ENCODE results near the gene TSC22D3.
A peak's percentile ranks its signal among the peaks of the same experiment; 100 is the strongest.

The TSC22D3 gene

DNA sequence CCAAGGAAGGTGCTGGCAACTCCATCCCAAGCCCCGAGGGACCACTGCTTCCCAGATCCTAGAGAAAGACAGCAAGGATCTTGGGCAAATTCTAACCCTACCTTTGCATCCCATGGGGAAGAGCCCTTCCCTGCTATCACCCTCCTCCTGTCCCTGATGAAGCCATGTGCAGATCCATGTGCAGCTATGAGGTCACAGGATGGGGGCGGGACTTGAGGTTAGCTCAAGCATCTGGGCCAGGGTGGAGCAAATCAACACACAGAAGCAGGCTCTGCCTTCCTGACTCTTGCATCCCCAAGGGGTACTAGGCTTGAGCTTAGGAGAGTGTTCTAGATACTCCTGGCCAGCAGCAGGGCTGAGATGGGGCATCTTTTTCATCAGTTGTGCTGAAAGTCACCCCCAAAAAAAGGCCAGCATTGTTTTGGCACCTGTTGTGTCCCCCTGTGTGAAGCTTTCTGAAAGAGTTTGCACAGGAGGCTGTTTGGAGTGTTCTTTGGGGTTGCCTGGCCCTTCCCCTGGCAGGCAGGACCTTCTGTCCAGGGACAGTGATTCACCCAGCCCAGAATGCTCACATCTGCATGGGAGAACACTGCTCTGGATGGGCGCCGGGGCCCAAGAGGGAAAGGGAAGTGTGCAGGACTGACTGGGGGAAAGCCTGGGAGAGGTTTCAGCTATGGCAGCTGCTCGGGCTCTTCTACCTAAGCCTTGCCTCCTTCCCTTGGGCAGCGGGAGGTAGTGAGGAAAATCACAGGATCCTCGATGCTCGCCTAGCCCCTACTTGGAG is 96.4 kb downstream of the TSC22D3 start:
- H3K36me3 ChIP-seq (ENCODE audit: insufficient read depth, low read length): no peaks in the 10 kb centered on the region
- no peak overlapping the region for H2AFZ ChIP-seq (ENCODE audit: low read length, unreplicated experiment)
- H3K27ac ChIP-seq (ENCODE audit: low read depth, low read length): peak overlapping the region; percentile 100
- H3K79me2 ChIP-seq (ENCODE audit: control insufficient read depth, insufficient read depth, low read length, unreplicated experiment): no peaks in the 10 kb centered on the region
- peaks cover 52% of the 10 kb centered on the region for H3K4me1 ChIP-seq (ENCODE audit: control insufficient read depth, insufficient read depth, low read length, unreplicated experiment)
- no peak overlapping the region for H3K4me3 ChIP-seq (ENCODE audit: low read depth, low read length)
- no peaks in the 10 kb centered on the region for H3K27me3 ChIP-seq (ENCODE audit: insufficient read depth, low read length)

DNA sequence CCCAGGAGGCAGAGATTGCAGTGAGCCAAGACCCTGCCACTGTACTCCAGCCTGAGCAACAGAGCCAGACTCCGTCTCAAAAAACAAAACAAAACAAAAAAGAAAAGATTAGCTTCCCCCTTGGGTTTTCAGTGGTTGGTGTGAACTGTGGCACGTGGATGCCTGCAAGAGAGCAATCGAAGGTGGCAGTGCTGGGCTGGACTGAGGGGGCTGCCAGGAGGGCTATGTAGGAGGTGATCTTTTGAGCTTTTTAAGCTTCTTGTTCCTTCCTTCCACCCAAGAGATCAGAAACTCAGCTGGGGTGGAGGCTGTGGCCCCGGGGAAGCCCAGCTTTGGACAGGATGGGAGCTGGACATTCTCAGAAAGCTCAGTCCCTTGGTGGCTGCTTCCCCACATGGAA is 97.7 kb downstream of the TSC22D3 start:
- H3K4me1 ChIP-seq (ENCODE audit: control insufficient read depth, insufficient read depth, low read length, unreplicated experiment): peaks cover 50% of the 10 kb centered on the region
- H3K4me3 ChIP-seq (ENCODE audit: low read depth, low read length): no peak overlapping the region
- no peaks in the 10 kb centered on the region for H3K79me2 ChIP-seq (ENCODE audit: control insufficient read depth, insufficient read depth, low read length, unreplicated experiment)
- H3K27me3 ChIP-seq (ENCODE audit: insufficient read depth, low read length): no peaks in the 10 kb centered on the region
- H3K36me3 ChIP-seq (ENCODE audit: insufficient read depth, low read length): no peaks in the 10 kb centered on the region
- peak overlapping the region; percentile 100 for H3K27ac ChIP-seq (ENCODE audit: low read depth, low read length)
- no peak overlapping the region for H2AFZ ChIP-seq (ENCODE audit: low read length, unreplicated experiment)

DNA sequence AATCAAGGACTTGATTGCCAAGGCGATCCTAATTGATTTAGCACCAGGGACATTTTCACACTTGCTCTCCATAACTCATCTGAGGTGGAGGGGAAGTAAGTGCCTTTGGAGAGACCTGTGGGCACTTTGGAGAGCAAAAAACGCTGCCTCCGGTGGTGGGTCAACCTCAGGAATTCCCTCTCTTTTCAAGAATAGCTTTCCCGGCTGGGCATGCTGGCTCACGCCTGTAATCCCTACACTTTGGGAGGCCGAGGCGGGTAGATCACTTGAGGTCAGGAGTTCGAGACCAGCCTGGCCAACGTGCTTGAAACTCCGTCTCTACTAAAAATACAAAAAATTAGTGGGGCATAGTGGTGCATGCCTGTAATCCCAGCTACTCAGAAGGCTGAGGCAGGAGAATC is 98.1 kb downstream of the TSC22D3 start:
- Histone ChIP-seq H3K27me3 (ENCODE audit: insufficient read depth, low read length) (no peaks in the 10 kb centered on the region), H3K4me1 (ENCODE audit: control insufficient read depth, insufficient read depth, low read length, unreplicated experiment) (peaks cover 49% of the 10 kb centered on the region), H3K36me3 (ENCODE audit: insufficient read depth, low read length) (no peaks in the 10 kb centered on the region), H3K79me2 (ENCODE audit: control insufficient read depth, insufficient read depth, low read length, unreplicated experiment) (no peaks in the 10 kb centered on the region), H2AFZ (ENCODE audit: low read length, unreplicated experiment) (no peak overlapping the region), H3K27ac (ENCODE audit: low read depth, low read length) (peak overlapping the region; percentile 100), H3K4me3 (ENCODE audit: low read depth, low read length) (no peak overlapping the region)

DNA sequence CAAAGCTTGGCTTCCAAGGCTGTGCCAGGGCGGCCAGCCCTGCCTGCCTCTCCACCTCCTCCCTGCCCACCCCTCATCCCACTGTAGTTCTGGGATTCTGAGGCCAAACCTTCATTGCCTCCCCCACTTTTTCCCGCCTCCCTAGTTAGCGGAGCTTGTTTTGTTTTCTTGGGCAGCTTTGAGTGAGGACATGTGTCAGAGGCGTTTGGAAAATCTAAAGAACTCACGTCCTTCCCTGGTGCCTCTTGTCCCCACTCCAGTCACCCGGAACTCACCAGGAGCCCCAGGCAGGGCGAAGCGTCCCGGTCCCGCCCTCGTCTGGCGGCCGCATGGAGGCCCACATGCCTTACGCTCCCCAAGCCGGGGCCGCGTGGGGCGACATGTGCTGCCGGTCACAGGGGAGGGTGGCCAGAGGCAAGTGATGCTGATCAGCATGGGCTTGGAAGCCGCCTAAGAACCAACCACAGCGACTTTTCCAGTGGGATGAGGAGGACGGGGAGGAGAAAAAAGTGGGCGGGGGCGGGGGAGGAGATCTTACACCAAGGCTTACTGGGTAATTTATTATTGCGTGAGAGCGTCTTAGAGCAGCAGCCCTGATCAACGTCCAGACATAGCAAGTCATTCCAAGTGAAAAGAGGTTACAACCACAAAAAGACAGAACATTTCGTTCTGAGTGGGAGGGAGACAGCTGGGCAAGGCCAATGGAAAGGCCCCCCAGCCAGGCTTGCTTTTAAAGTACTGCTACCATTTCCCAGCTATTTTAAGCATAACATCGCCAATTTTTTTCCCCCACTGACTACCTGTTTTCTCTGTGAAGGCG is 98.8 kb downstream of the TSC22D3 start:
- no peaks in the 10 kb centered on the region for H3K27me3 ChIP-seq (ENCODE audit: insufficient read depth, low read length)
- H3K79me2 ChIP-seq (ENCODE audit: control insufficient read depth, insufficient read depth, low read length, unreplicated experiment): no peaks in the 10 kb centered on the region
- H3K4me3 ChIP-seq (ENCODE audit: low read depth, low read length): peak overlapping the region; percentile 93
- H2AFZ ChIP-seq (ENCODE audit: low read length, unreplicated experiment): no peak overlapping the region
- H3K4me1 ChIP-seq (ENCODE audit: control insufficient read depth, insufficient read depth, low read length, unreplicated experiment): peaks cover 49% of the 10 kb centered on the region
- no peaks in the 10 kb centered on the region for H3K36me3 ChIP-seq (ENCODE audit: insufficient read depth, low read length)
- peak overlapping the region; percentile 100 for H3K27ac ChIP-seq (ENCODE audit: low read depth, low read length)

DNA sequence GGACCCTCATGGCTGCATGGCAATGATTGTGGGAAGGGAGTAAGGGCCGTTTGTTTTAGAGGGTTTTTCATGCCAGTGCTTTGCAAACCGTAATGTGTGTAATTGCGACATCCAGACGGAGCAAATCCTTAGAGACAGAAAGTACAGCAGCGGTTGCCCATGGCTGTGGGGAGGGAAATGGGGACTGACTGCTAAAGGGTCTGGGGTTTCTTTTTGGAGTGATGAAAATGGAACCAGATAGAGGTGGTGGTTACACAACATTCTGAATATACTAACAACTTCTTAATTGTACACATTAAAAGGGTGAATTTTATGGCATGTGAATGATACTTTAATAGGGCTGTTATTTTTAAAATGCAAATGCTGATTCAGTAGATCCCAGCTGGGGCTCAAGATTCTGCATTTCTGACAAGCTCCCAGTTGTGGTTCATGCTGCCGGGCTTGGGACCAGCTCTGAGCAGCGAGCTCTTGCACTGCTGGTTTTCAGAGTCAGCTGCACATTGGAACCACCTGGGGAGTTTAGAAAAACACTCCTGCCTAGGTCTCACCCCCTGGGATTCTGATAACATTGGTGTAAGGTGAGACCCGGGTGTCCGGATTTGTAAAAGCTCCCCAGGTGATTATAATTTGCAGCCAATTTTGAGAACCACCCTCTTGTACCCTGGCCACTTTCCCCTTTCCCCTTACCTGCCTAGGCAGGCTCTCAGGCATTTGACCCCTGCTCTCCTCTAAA is 99.6 kb downstream of the TSC22D3 start:
- Histone ChIP-seq H2AFZ (ENCODE audit: low read length, unreplicated experiment) (no peak overlapping the region), H3K27me3 (ENCODE audit: insufficient read depth, low read length) (no peaks in the 10 kb centered on the region), H3K36me3 (ENCODE audit: insufficient read depth, low read length) (no peaks in the 10 kb centered on the region), H3K79me2 (ENCODE audit: control insufficient read depth, insufficient read depth, low read length, unreplicated experiment) (no peaks in the 10 kb centered on the region), H3K4me1 (ENCODE audit: control insufficient read depth, insufficient read depth, low read length, unreplicated experiment) (peaks cover 49% of the 10 kb centered on the region), H3K4me3 (ENCODE audit: low read depth, low read length) (peak overlapping the region; percentile 93), H3K27ac (ENCODE audit: low read depth, low read length) (peak overlapping the region; percentile 100)

DNA sequence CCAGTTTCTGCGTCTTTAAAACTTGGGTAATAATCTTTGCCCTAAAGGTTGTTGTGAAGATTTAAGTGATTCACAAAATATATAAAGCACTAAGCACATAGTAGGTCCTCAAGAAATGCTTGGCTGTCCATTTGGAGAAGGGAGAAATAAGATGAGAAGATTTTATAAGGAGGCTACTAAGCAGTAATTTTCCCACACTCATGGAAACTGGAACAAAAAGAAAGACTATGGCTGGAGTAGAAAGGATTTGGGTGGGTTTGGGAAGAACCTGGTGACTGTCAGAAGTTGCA is 100.3 kb downstream of the TSC22D3 start:
- Histone ChIP-seq H3K4me3 (ENCODE audit: low read depth, low read length) (peak overlapping the region; percentile 93), H3K79me2 (ENCODE audit: control insufficient read depth, insufficient read depth, low read length, unreplicated experiment) (no peaks in the 10 kb centered on the region), H3K27me3 (ENCODE audit: insufficient read depth, low read length) (no peaks in the 10 kb centered on the region), H3K27ac (ENCODE audit: low read depth, low read length) (peak overlapping the region; percentile 100), H3K4me1 (ENCODE audit: control insufficient read depth, insufficient read depth, low read length, unreplicated experiment) (peaks cover 49% of the 10 kb centered on the region), H3K36me3 (ENCODE audit: insufficient read depth, low read length) (no peaks in the 10 kb centered on the region), H2AFZ (ENCODE audit: low read length, unreplicated experiment) (no peak overlapping the region)

DNA sequence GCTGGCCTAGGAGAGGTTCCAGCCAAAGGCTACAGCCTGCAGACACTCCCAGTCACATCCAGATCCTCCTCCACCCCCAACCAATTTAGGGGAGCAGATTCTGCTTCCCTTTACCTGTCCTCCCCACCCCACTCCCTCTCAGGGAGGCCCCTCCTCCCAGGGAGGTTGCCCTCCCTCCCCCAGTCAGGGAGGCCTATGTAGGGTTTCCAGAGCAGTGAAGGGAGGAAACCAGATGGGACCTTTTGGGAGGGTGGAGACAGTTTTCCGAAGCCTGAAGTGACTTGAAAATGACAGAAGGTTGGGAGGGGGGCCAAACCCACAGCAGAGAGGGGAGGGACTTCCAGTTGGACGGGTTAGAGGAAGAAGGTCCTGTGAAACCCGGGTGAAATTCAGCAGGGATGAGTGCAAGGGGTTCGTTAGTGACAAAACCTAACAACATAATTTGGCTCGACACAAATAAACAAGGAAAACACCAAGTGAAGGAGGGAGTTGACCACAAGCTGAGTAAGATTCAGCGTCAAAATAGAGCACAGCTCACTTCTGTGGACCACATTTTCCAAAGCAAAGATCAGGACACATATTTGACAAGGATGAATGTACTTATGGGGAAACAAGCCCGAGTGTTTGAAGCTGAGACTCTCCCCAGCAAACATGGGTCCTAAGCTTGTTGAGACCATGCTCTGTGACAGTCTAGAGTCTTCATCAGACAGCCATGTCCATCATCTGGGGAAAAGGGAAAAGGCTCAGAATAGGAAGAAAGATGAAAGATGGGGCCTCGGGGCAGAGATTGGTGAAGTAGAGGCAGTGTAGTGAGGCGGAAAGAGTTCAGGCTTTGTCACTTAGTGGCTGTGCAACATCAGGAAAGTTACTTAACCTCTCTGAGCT is 100.9 kb downstream of the TSC22D3 start:
- peak overlapping the region; percentile 93 for H3K4me3 ChIP-seq (ENCODE audit: low read depth, low read length)

DNA sequence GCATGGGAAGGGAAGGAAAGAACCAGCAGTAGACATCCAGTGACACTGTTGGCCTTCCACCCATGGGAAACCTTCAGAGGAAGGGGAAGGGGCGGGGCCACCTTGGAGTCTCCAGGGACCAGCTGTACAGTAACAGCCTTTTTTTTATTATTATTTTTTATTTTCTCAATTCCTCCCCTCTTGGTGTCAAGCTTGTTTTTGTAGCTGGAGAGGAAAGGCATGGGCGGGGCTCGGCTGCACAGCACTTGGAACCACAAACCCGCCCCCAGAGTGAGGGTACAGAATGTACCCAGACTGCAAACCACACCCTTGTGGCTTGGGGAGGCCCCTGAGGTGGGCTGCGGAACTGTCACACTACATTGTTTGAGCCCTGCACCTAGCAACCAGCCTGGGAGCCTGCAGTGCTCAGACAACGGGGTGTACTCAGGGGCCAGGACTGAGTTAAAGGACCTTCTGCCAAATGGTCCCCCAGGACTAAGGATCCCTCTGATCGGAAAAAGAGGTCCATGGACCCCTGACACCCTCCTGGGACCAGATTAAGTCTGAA is 101.6 kb downstream of the TSC22D3 start:
- H3K79me2 ChIP-seq (ENCODE audit: control insufficient read depth, insufficient read depth, low read length, unreplicated experiment): no peaks in the 10 kb centered on the region
- H3K4me1 ChIP-seq (ENCODE audit: control insufficient read depth, insufficient read depth, low read length, unreplicated experiment): peaks cover 39% of the 10 kb centered on the region
- H3K36me3 ChIP-seq (ENCODE audit: insufficient read depth, low read length): no peaks in the 10 kb centered on the region
- peak overlapping the region; percentile 100 for H3K27ac ChIP-seq (ENCODE audit: low read depth, low read length)
- peak overlapping the region; percentile 93 for H3K4me3 ChIP-seq (ENCODE audit: low read depth, low read length)
- no peak overlapping the region for H2AFZ ChIP-seq (ENCODE audit: low read length, unreplicated experiment)
- H3K27me3 ChIP-seq (ENCODE audit: insufficient read depth, low read length): no peaks in the 10 kb centered on the region

More for the DNA sequence above, 100.9 kb downstream of the TSC22D3 start:
- H3K27me3 ChIP-seq (ENCODE audit: insufficient read depth, low read length): no peaks in the 10 kb centered on the region
- no peaks in the 10 kb centered on the region for H3K36me3 ChIP-seq (ENCODE audit: insufficient read depth, low read length)
- H3K27ac ChIP-seq (ENCODE audit: low read depth, low read length): peak overlapping the region; percentile 100
- no peaks in the 10 kb centered on the region for H3K79me2 ChIP-seq (ENCODE audit: control insufficient read depth, insufficient read depth, low read length, unreplicated experiment)
- no peak overlapping the region for H2AFZ ChIP-seq (ENCODE audit: low read length, unreplicated experiment)
- peaks cover 46% of the 10 kb centered on the region for H3K4me1 ChIP-seq (ENCODE audit: control insufficient read depth, insufficient read depth, low read length, unreplicated experiment)

DNA sequence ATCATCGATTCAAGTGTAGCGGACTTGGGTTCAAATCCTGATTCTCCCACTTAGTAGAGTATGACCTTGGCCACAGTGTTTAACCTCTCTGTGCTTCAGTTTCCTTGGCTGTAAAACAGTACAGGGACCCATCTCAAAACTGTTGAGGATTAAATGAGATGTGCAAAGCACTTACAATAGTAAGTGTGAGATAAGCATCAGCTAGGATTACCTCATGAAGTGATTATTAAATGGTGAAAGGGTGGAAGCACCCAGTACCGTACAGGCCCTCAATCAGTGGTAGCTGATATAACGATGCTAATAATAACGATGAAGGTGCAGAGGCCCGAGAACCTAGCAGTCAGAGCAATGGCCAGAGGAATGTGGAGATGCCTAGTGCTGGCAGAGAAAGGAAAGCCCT is 102.2 kb downstream of the TSC22D3 start:
- Histone ChIP-seq H3K27ac (ENCODE audit: low read depth, low read length) (peak overlapping the region; percentile 100), H3K36me3 (ENCODE audit: insufficient read depth, low read length) (no peaks in the 10 kb centered on the region), H2AFZ (ENCODE audit: low read length, unreplicated experiment) (no peak overlapping the region), H3K79me2 (ENCODE audit: control insufficient read depth, insufficient read depth, low read length, unreplicated experiment) (no peaks in the 10 kb centered on the region), H3K27me3 (ENCODE audit: insufficient read depth, low read length) (no peaks in the 10 kb centered on the region), H3K4me3 (ENCODE audit: low read depth, low read length) (peak overlapping the region; percentile 44; the same call in 1 of the 2 replicates), H3K4me1 (ENCODE audit: control insufficient read depth, insufficient read depth, low read length, unreplicated experiment) (peaks cover 34% of the 10 kb centered on the region)
